Measurements from ENCODE around the gene SLC22A13.

GRCh38 chr3:38276917-38277630 is 11.5 kb downstream of the SLC22A13 start:
- no peak for TF ChIP-seq CTCF (IDR thresholded peaks at IDR 0.05)
- no peak for TF ChIP-seq POLR2A (IDR thresholded peaks at IDR 0.05)

All from esophagus squamous epithelium (tissue), 4 donors.